ENCODE results near the gene TFB2M.

Gene TFB2M

GRCh38 chr1:246600579-246600978 lies 34.5 kb upstream of the TFB2M start:
- TF ChIP-seq EZH2phosphoT487 (IDR thresholded peaks at IDR 0.05; ENCODE audit: low read length), result no peak
- TF ChIP-seq EZH2 (optimal IDR thresholded peaks at IDR 0.05; ENCODE audit: low read depth, low read length), result no peak
- no peak for TF ChIP-seq CTCF (IDR thresholded peaks at IDR 0.05; ENCODE audit: low read length)
- Histone ChIP-seq H3K4me3 (ENCODE audit: low read length) (no peak overlapping the region), H3K36me3 (replicated peaks; ENCODE audit: insufficient read depth, low read length) (no peaks in the 10 kb centered on the region)

GRCh38 chr1:246599315-246599714 lies 33.3 kb upstream of the TFB2M start:
- no peak overlapping the region for H3K4me2 ChIP-seq (ENCODE audit: low read depth, low read length)
- no peak overlapping the region for H3K27ac ChIP-seq (ENCODE audit: low read length)
- H3K27me3 ChIP-seq (replicated peaks; ENCODE audit: insufficient read depth, low read length), result no peaks in the 10 kb centered on the region
- no peak overlapping the region for H3K9ac ChIP-seq (ENCODE audit: low read length)
- H3K9me2 ChIP-seq (replicated peaks; ENCODE audit: insufficient read depth, low read length), result no peaks in the 10 kb centered on the region
- peaks cover 95% of the 10 kb centered on the region for H3K79me2 ChIP-seq (ENCODE audit: low read length)
- H4K20me1 ChIP-seq (ENCODE audit: insufficient read depth, low read length), result no peaks in the 10 kb centered on the region
- H3F3A ChIP-seq (ENCODE audit: insufficient read depth, low read length), result no peaks in the 10 kb centered on the region
- no peaks in the 10 kb centered on the region for H3K36me3 ChIP-seq (replicated peaks; ENCODE audit: insufficient read depth, low read length)
- no peak overlapping the region for H3K4me3 ChIP-seq (ENCODE audit: low read length)
- TF ChIP-seq CTCF (IDR thresholded peaks at IDR 0.05; ENCODE audit: low read length) (no peak), EZH2 (optimal IDR thresholded peaks at IDR 0.05; ENCODE audit: low read depth, low read length) (no peak), EZH2phosphoT487 (IDR thresholded peaks at IDR 0.05; ENCODE audit: low read length) (no peak)
- H3K4me1 ChIP-seq (ENCODE audit: low read length), result no peaks in the 10 kb centered on the region
- no peak for DNase-seq
- H3K9me3 ChIP-seq (replicated peaks; ENCODE audit: insufficient read depth, low read length), result no peaks in the 10 kb centered on the region
- H2AFZ ChIP-seq (ENCODE audit: low read length), result no peak overlapping the region

More at GRCh38 chr1:246600579-246600978, 34.5 kb upstream of the TFB2M start:
- no peak for DNase-seq
- Histone ChIP-seq H3K79me2 (ENCODE audit: low read length) (peaks cover 93% of the 10 kb centered on the region), H3K4me1 (ENCODE audit: low read length) (no peaks in the 10 kb centered on the region), H3K4me2 (ENCODE audit: low read depth, low read length) (no peak overlapping the region), H3F3A (ENCODE audit: insufficient read depth, low read length) (no peaks in the 10 kb centered on the region), H3K27ac (ENCODE audit: low read length) (no peak overlapping the region), H3K9ac (ENCODE audit: low read length) (no peak overlapping the region), H3K9me3 (replicated peaks; ENCODE audit: insufficient read depth, low read length) (no peaks in the 10 kb centered on the region), H4K20me1 (ENCODE audit: insufficient read depth, low read length) (no peaks in the 10 kb centered on the region), H3K9me2 (replicated peaks; ENCODE audit: insufficient read depth, low read length) (no peaks in the 10 kb centered on the region), H2AFZ (ENCODE audit: low read length) (no peak overlapping the region), H3K27me3 (replicated peaks; ENCODE audit: insufficient read depth, low read length) (no peaks in the 10 kb centered on the region)

- Histone ChIP-seq H3K4me3 (ENCODE audit: low read length) (no peak overlapping the region), H3K79me2 (ENCODE audit: low read length) (peaks cover 95% of the 10 kb centered on the region), H3K4me2 (ENCODE audit: low read depth, low read length) (no peak overlapping the region)
Observed at GRCh38 chr1:246597971-246598370, 31.9 kb upstream of the TFB2M start.

More at GRCh38 chr1:246597971-246598370, 31.9 kb upstream of the TFB2M start:
- no peak for DNase-seq
- no peaks in the 10 kb centered on the region for H3K27me3 ChIP-seq (replicated peaks; ENCODE audit: insufficient read depth, low read length)
- H3K36me3 ChIP-seq (replicated peaks; ENCODE audit: insufficient read depth, low read length), result no peaks in the 10 kb centered on the region
- TF ChIP-seq EZH2phosphoT487 (IDR thresholded peaks at IDR 0.05; ENCODE audit: low read length) (no peak), CTCF (IDR thresholded peaks at IDR 0.05; ENCODE audit: low read length) (no peak), EZH2 (optimal IDR thresholded peaks at IDR 0.05; ENCODE audit: low read depth, low read length) (no peak)
- no peaks in the 10 kb centered on the region for H4K20me1 ChIP-seq (ENCODE audit: insufficient read depth, low read length)
- H3K9me2 ChIP-seq (replicated peaks; ENCODE audit: insufficient read depth, low read length), result no peaks in the 10 kb centered on the region
- no peaks in the 10 kb centered on the region for H3K9me3 ChIP-seq (replicated peaks; ENCODE audit: insufficient read depth, low read length)
- no peak overlapping the region for H3K27ac ChIP-seq (ENCODE audit: low read length)
- H3K9ac ChIP-seq (ENCODE audit: low read length), result no peak overlapping the region
- H3K4me1 ChIP-seq (ENCODE audit: low read length), result no peaks in the 10 kb centered on the region
- H2AFZ ChIP-seq (ENCODE audit: low read length), result no peak overlapping the region
- no peaks in the 10 kb centered on the region for H3F3A ChIP-seq (ENCODE audit: insufficient read depth, low read length)
